H9 (cell line): Measurements from ENCODE around the gene ABHD11. TPM values are rescaled to one million over a fixed set of nuclear protein-coding genes. Genes with fewer than 3 reads are reported as not detected.

ENCODE experiments used
- DNase-seq: peaks from one replicate; pipeline ENCODE4 v3.0.0-alpha.2; 2017
- H2AFZ ChIP-seq: one replicate; pipeline ENCODE4 v1.6.1; 2013; ENCODE audit warnings: mild to moderate bottlenecking, low read length, control low read depth, moderate library complexity
- H2AK5ac ChIP-seq: 2 replicates; pipeline ENCODE4 v1.6.1; 2013; ENCODE audit warnings: low read length, control low read depth, mixed read lengths; ENCODE audit not compliant: insufficient read length
- H2BK120ac ChIP-seq: one replicate; pipeline ENCODE4 v1.6.1; 2013; ENCODE audit warnings: low read depth, mild to moderate bottlenecking, low read length, control low read depth, inconsistent platforms; ENCODE audit not compliant: poor library complexity, severe bottlenecking
- H2BK12ac ChIP-seq: 2 replicates; pipeline ENCODE4 v1.6.1; 2013; ENCODE audit warnings: low read length, control low read depth, mixed read lengths, low read depth; ENCODE audit not compliant: insufficient read length
- H2BK15ac ChIP-seq: 2 replicates; pipeline ENCODE4 v1.6.1; 2013; ENCODE audit warnings: low read depth, low read length, control low read depth
- H2BK20ac ChIP-seq: one replicate; pipeline ENCODE4 v1.6.1; 2013; ENCODE audit warnings: low read depth, mild to moderate bottlenecking, low read length, control low read depth, inconsistent platforms; ENCODE audit not compliant: poor library complexity, severe bottlenecking
- H2BK5ac ChIP-seq: 2 replicates; pipeline ENCODE4 v1.6.1; 2013; ENCODE audit warnings: low read length, control low read depth, mixed read lengths; ENCODE audit not compliant: insufficient read length
- H3K14ac ChIP-seq: 2 replicates; pipeline ENCODE4 v1.6.1; 2013; ENCODE audit warnings: low read length, control low read depth; ENCODE audit not compliant: insufficient read depth
- H3K18ac ChIP-seq: 2 replicates; pipeline ENCODE4 v1.6.1; 2013; ENCODE audit warnings: low read depth, mild to moderate bottlenecking, mixed read lengths, low read length, control low read depth; ENCODE audit not compliant: insufficient read length
- H3K23ac ChIP-seq: 2 replicates; pipeline ENCODE4 v1.6.1; 2013; ENCODE audit warnings: low read length, control low read depth, mixed read lengths, low read depth; ENCODE audit not compliant: insufficient read length
- H3K23me2 ChIP-seq: 2 replicates; pipeline ENCODE4 v1.6.1; 2013; ENCODE audit warnings: low read depth, mild to moderate bottlenecking, mixed read lengths, low read length, control low read depth; ENCODE audit not compliant: insufficient read length, poor library complexity, severe bottlenecking
- H3K27ac ChIP-seq: 2 replicates; pipeline ENCODE4 v1.5.1; 2013; ENCODE audit warnings: low read length, control low read depth, mixed read lengths, low read depth; ENCODE audit not compliant: insufficient read length
- H3K27me3 ChIP-seq: 2 replicates; pipeline ENCODE4 v1.6.1; 2013; ENCODE audit warnings: low read length, control low read depth, inconsistent platforms; ENCODE audit not compliant: insufficient read depth
- H3K4ac ChIP-seq: 2 replicates; pipeline ENCODE4 v1.6.1; 2013; ENCODE audit warnings: low read depth, mild to moderate bottlenecking, control low read depth, inconsistent platforms, low read length, moderate library complexity
- H3K4me1 ChIP-seq: 2 replicates; pipeline ENCODE4 v1.6.1; 2013; ENCODE audit warnings: low read length, control low read depth, inconsistent platforms; ENCODE audit not compliant: insufficient read depth
- H3K4me2 ChIP-seq: 2 replicates; pipeline ENCODE4 v1.6.1; 2013; ENCODE audit warnings: low read length, control low read depth, mixed read lengths; ENCODE audit not compliant: insufficient read length, insufficient read depth
- H3K56ac ChIP-seq: 2 replicates; pipeline ENCODE4 v1.6.1; 2013; ENCODE audit warnings: low read depth, mild to moderate bottlenecking, mixed read lengths, low read length, control low read depth; ENCODE audit not compliant: insufficient read length
- H3K79me1 ChIP-seq: 2 replicates; pipeline ENCODE4 v1.6.1; 2013; ENCODE audit warnings: low read depth, mild to moderate bottlenecking, moderate library complexity, low read length, control low read depth, inconsistent platforms; ENCODE audit not compliant: insufficient read depth, poor library complexity, severe bottlenecking
- H3K79me2 ChIP-seq: 2 replicates; pipeline ENCODE4 v1.6.1; 2013; ENCODE audit warnings: low read length, control low read depth, inconsistent platforms; ENCODE audit not compliant: insufficient read depth
- H3K9ac ChIP-seq: 2 replicates; pipeline ENCODE4 v1.6.1; 2013; ENCODE audit warnings: low read length, control low read depth, mixed read lengths; ENCODE audit not compliant: insufficient read length; ENCODE audit errors: extremely low read depth
- H3K9me3 ChIP-seq: one replicate; pipeline ENCODE4 v1.6.1; 2013; ENCODE audit warnings: low read depth, low read length, inconsistent platforms; ENCODE audit not compliant: control insufficient read depth
- H3T11ph ChIP-seq: one replicate; pipeline ENCODE4 v1.6.1; 2013; ENCODE audit warnings: mild to moderate bottlenecking, low read length, control low read depth, inconsistent platforms
- H4K20me1 ChIP-seq: one replicate; pipeline ENCODE4 v1.6.1; 2013; ENCODE audit not compliant: control insufficient read depth, insufficient read length, insufficient read depth
- H4K5ac ChIP-seq: 2 replicates; pipeline ENCODE4 v1.6.1; 2013; ENCODE audit warnings: low read depth, mild to moderate bottlenecking, mixed read lengths, low read length, control low read depth; ENCODE audit not compliant: insufficient read length
- H4K8ac ChIP-seq: replicated peaks from 2 replicates; pipeline ENCODE4 v1.6.1; 2013; ENCODE audit warnings: low read length, control low read depth, mixed read lengths, low read depth; ENCODE audit not compliant: insufficient read length
- H4K91ac ChIP-seq: 2 replicates; pipeline ENCODE4 v1.6.1; 2013; ENCODE audit warnings: low read depth, mild to moderate bottlenecking, moderate library complexity, mixed read lengths, low read length, control low read depth; ENCODE audit not compliant: insufficient read length
- H3K27ac Mint-ChIP-seq, 3 experiments: 2 replicates in 2 of 3; 3 replicates in 1 of 3; pipeline ENCODE4 v1.8.0; 2020 to 2021; ENCODE audit warnings: mixed read lengths in 3 of 3, mild to moderate bottlenecking in 1 of 3, moderate library complexity in 1 of 3
- H3K27me3 Mint-ChIP-seq: 2 replicates; pipeline ENCODE4 v1.8.0; 2021; ENCODE audit warnings: low read depth, mild to moderate bottlenecking, moderate library complexity, mixed read lengths
- H3K36me3 Mint-ChIP-seq, 3 experiments: 2 replicates in 2 of 3; 3 replicates in 1 of 3; pipeline ENCODE4 v1.8.0; 2020 to 2021; ENCODE audit warnings: low read depth in 3 of 3, mixed read lengths in 3 of 3; ENCODE audit not compliant: insufficient read depth in 1 of 3
- H3K4me1 Mint-ChIP-seq, 2 experiments: 2 replicates each; pipeline ENCODE4 v1.8.0; 2020; ENCODE audit warnings: mixed read lengths in 2 of 2
- H3K4me3 Mint-ChIP-seq, 2 experiments: 2 replicates in 1 of 2; 3 replicates in 1 of 2; pipeline ENCODE4 v1.8.0; 2020 to 2021; ENCODE audit warnings: mild to moderate bottlenecking in 2 of 2, mixed read lengths in 2 of 2, moderate library complexity in 1 of 2
- H3K9me3 Mint-ChIP-seq, 2 experiments: 2 replicates in 1 of 2; 3 replicates in 1 of 2; pipeline ENCODE4 v1.8.0; 2020; ENCODE audit warnings: mild to moderate bottlenecking in 2 of 2, mixed read lengths in 2 of 2, moderate library complexity in 1 of 2
- CTCF ChIP-seq: fragments of 200-600 bp; sonication (generic); conservative IDR thresholded peaks from 3 replicates; pipeline ENCODE4 v1.8.0; 2021; ENCODE audit warnings: antibody characterized with exemption, mild to moderate bottlenecking
- WGBS: extraction: QIAGEN DNeasy Blood & Tissue Kit; methylation state at CpG from one replicate; pipeline ENCODE4 v1.1.7; 2013; ENCODE audit warnings: missing lambda C conversion rate, low lambda C conversion rate, mixed read lengths; ENCODE audit not compliant: insufficient read length; ENCODE audit errors: extremely low coverage; 5-methylcytosine and 5-hydroxymethylcytosine counted together
- total RNA-seq: library from RNA; stranded (reverse); gene quantifications from 2 replicates; pipeline ENCODE4 v1.2.1, GENCODE V29; 2021

ABHD11 gene
- total RNA-seq, 1 experiment from 2014 or later: 34.4 TPM

- H2BK20ac ChIP-seq: no peak overlapping the region
- no peak overlapping the region for H3K4ac ChIP-seq
- no peaks in the 10 kb centered on the region for H3K79me2 ChIP-seq
- H3K9ac ChIP-seq: no peak overlapping the region
- no peak overlapping the region for H4K91ac ChIP-seq
- Mint-ChIP-seq H3K27me3 (peaks cover 2% of the 10 kb centered on the region), H3K36me3 (peaks cover 9 to 17% (median 17%) of the 10 kb centered on the region in 3 experiments; a peak in 6 of 7 replicates), H3K27ac (no peak overlapping the region; a peak in 1 of 7 replicates), H3K4me3 (no peak overlapping the region), H3K9me3 (no peaks in the 10 kb centered on the region), H3K4me1 (peaks cover 9 to 38% of the 10 kb centered on the region in 2 experiments)
- H3K4me2 ChIP-seq: no peak overlapping the region
- H3K27ac ChIP-seq: no peak overlapping the region
- H4K8ac ChIP-seq: no peak overlapping the region
- TF ChIP-seq CTCF: no peak
- H2BK15ac ChIP-seq: no peak overlapping the region
- no peak overlapping the region for H2BK12ac ChIP-seq
- no CpG with 5 or more reads among the region's 25 CpGs for WGBS
- no peak overlapping the region for H2BK120ac ChIP-seq
- no peaks in the 10 kb centered on the region for H3K9me3 ChIP-seq
- no peak overlapping the region for H2AFZ ChIP-seq
- H4K5ac ChIP-seq: no peak overlapping the region
- H3K14ac ChIP-seq: no peak overlapping the region
- H3K56ac ChIP-seq: no peak overlapping the region
- no peaks in the 10 kb centered on the region for H4K20me1 ChIP-seq
- no peaks in the 10 kb centered on the region for H3K79me1 ChIP-seq
- H3T11ph ChIP-seq: no peak overlapping the region
- peaks cover 2% of the 10 kb centered on the region for H3K23me2 ChIP-seq
- no peak overlapping the region for H2AK5ac ChIP-seq
- no peak for DNase-seq
- H2BK5ac ChIP-seq: no peak overlapping the region
- H3K4me1 ChIP-seq: no peaks in the 10 kb centered on the region; the same call in 1 of the 2 replicates
- H3K27me3 ChIP-seq: no peaks in the 10 kb centered on the region
- H3K18ac ChIP-seq: no peak overlapping the region
- no peak overlapping the region for H3K23ac ChIP-seq
These were observed 32.2 kb downstream of the ABHD11 start for GRCh38 chr7:73706126-73707044.
